Small intestine (tissue), 7 donors: ENCODE measurements around the gene ATF7IP. TPM values are rescaled to one million over a fixed set of nuclear protein-coding genes. Genes with fewer than 3 reads are reported as not detected.

Experiments used
- DNase-seq, 2 donors: peaks; one replicate each; pipeline versions ENCODE4 v3.0.0 to v3.0.0-alpha.2; 2013
- FAIRE-seq: peaks from 2 replicates; lab custom pipeline; 2012; peaks lifted over from hg19 to GRCh38; lab: Jason Lieb, UNC
- H3K27ac ChIP-seq, 3 donors: one replicate each; pipeline ENCODE4 v1.5.1; 2013; ENCODE audit warnings: low read length in 2 of 3, mild to moderate bottlenecking in 2 of 3, control low read depth in 1 of 3, inconsistent platforms in 1 of 3, low read depth in 1 of 3, moderate library complexity in 1 of 3
- H3K27me3 ChIP-seq, 3 donors: one replicate each; pipeline ENCODE4 v1.6.1; 2013; ENCODE audit warnings: low read length in 3 of 3, inconsistent platforms in 1 of 3; ENCODE audit not compliant: control insufficient read depth in 3 of 3, insufficient read depth in 3 of 3
- H3K36me3 ChIP-seq, 3 donors: one replicate each; pipeline ENCODE4 v1.6.1; 2013; ENCODE audit warnings: low read length in 3 of 3, inconsistent platforms in 1 of 3, low read depth in 1 of 3, mild to moderate bottlenecking in 1 of 3, moderate library complexity in 1 of 3; ENCODE audit not compliant: control insufficient read depth in 3 of 3, insufficient read depth in 2 of 3
- H3K4me1 ChIP-seq, 3 donors: one replicate each; pipeline ENCODE4 v1.6.1; 2013; ENCODE audit warnings: low read length in 2 of 3, inconsistent platforms in 1 of 3, low read depth in 1 of 3, mild to moderate bottlenecking in 1 of 3, moderate library complexity in 1 of 3; ENCODE audit not compliant: control insufficient read depth in 3 of 3, insufficient read depth in 2 of 3
- H3K4me3 ChIP-seq, 3 donors: one replicate each; pipeline ENCODE4 v1.5.1; 2013; ENCODE audit warnings: low read length in 3 of 3, control low read depth in 1 of 3, inconsistent platforms in 1 of 3, low read depth in 1 of 3, mild to moderate bottlenecking in 1 of 3, moderate library complexity in 1 of 3
- H3K9me3 ChIP-seq, 2 donors: one replicate each; pipeline ENCODE4 v1.6.1; 2013; ENCODE audit warnings: low read depth in 1 of 2, low read length in 1 of 2; ENCODE audit not compliant: control insufficient read depth in 2 of 2, insufficient read depth in 1 of 2
- WGBS, 3 donors: extraction: QIAGEN DNeasy Blood & Tissue Kit; methylation state at CpG; one replicate each; pipeline ENCODE4 v1.1.7; 2013; 5-methylcytosine and 5-hydroxymethylcytosine counted together
- polyA plus RNA-seq, 4 donors: library from polyadenylated mRNA; stranded (reverse) in 3 of 4; unstranded in 1 of 4; fragments of 200-250 nt in 3 of 4; fragments of 120-200 nt in 1 of 4; gene quantifications; one replicate each; pipeline versions ENCODE4 v1.2.1 to v1.2.3, GENCODE V29; 2013
- donor health status: healthy with polysubstance abuse.
- donor health status: control.
- donor health status: control.
- donor health status: Bipolar disorder and iron deficiency.
- donor health status: healthy.

The ATF7IP gene
- polyA plus RNA-seq, 4 donors = 3.5 to 34.5 (median 5.7) TPM

DNA sequence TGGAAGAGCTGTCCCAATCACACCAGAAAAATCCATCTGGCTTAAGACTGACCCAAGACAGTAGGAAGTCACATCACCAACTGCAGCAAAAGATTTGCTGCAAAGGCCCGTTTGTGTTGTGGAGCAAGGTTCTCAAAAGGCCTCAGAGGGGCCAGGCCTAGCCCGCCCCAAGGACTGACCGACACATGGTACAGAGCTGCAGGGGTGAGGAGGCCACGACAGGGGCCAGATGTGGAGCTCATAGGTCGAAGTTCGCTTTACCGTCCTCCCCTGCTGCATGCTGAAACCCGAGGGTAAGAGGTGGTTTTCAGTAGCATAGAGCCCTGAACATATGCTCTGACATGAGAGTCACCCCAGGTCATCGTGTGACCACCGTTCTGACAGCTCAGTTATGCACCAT, 166.7 kb downstream of the ATF7IP start:
- FAIRE-seq = no peak

DNA sequence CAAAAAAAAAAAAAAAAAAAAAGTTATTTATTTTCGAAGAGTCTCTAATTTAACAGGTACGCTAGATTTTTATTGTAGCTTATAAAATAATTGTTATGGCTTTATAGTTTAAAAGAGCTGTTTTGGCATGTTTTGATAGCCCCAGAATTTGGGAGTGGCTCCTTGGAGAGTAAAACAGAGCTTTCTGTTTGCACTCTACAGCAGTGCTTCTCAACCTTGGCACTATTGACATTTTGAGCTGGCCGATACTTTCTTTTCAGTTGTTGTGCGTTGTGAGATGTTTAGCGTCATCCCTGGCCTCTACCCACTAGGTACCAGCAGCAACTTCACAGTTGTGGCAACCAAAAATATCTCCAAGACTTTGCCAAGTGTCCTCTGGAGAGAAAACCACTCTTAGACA, 171.6 kb downstream of the ATF7IP start:
- Histone ChIP-seq H3K27ac (no peak overlapping the region), H3K36me3 (peaks cover 4 to 18% (median 6%) of the 10 kb centered on the region in 3 donors), H3K4me3 (no peak overlapping the region), H3K4me1 (peaks cover 0 to 2% (median 0%) of the 10 kb centered on the region in 3 donors), H3K27me3 (no peaks in the 10 kb centered on the region), H3K9me3 (no peaks in the 10 kb centered on the region)
- FAIRE-seq (no peak), DNase-seq (no peak)
- WGBS, 3 donors = 90 to 94% (median 93%) methylated on average over 5 of the region's 5 CpGs

More for the DNA sequence above, 166.7 kb downstream of the ATF7IP start:
- WGBS, 3 donors = 90 to 95% (median 92%) methylated on average over 10 of the region's 10 CpGs
- Histone ChIP-seq H3K27ac (no peak overlapping the region), H3K4me3 (no peak overlapping the region), H3K36me3 (peaks cover 4 to 16% (median 6%) of the 10 kb centered on the region in 3 donors), H3K4me1 (peaks cover 0 to under 1% (median 0%) of the 10 kb centered on the region in 3 donors), H3K9me3 (no peaks in the 10 kb centered on the region), H3K27me3 (no peaks in the 10 kb centered on the region)
- no peak for DNase-seq

DNA sequence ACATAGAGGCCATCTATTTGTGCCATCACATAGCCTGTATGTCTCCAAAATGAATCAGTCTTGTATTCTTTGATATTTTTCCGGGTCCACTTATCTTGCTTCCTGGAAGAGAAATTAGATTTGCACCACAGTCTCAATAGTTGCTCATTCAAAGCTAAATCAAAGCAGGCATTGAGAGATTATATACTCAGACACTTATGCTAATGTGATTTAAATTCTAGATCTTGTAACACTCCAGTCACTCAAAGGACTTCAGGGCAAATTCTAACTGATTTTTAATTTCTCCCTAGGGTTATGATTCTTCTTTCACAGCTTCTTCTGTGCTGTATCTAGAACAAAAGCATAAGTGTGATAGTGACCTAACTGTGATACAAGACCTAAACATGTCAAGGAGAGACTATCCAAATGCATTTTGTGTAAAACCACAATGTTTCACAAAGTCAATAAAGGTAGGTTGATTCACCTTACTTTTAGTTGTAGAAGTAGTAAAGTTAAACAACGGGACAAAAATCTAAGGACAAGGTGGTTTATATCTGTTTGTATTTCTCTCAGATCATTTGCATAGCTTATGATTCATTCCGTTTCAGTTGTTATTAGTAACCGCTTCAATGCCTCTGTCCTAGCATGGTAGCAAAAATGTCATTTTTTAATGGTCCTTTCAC, 175.4 kb downstream of the ATF7IP start:
- no peaks in the 10 kb centered on the region for H3K27me3 ChIP-seq
- peaks cover 0 to 4% (median 2%) of the 10 kb centered on the region in 3 donors for H3K4me1 ChIP-seq
- FAIRE-seq = no peak
- H3K27ac ChIP-seq = no peak overlapping the region
- 63 to 73% (median 70%) methylated on average over 4 of the region's 4 CpGs for WGBS, 3 donors
- peaks cover 0 to 2% of the 10 kb centered on the region in 2 donors for H3K9me3 ChIP-seq
- DNase-seq = no peak
- no peak overlapping the region for H3K4me3 ChIP-seq
- H3K36me3 ChIP-seq = peaks cover 2 to 6% (median 2%) of the 10 kb centered on the region in 3 donors

DNA sequence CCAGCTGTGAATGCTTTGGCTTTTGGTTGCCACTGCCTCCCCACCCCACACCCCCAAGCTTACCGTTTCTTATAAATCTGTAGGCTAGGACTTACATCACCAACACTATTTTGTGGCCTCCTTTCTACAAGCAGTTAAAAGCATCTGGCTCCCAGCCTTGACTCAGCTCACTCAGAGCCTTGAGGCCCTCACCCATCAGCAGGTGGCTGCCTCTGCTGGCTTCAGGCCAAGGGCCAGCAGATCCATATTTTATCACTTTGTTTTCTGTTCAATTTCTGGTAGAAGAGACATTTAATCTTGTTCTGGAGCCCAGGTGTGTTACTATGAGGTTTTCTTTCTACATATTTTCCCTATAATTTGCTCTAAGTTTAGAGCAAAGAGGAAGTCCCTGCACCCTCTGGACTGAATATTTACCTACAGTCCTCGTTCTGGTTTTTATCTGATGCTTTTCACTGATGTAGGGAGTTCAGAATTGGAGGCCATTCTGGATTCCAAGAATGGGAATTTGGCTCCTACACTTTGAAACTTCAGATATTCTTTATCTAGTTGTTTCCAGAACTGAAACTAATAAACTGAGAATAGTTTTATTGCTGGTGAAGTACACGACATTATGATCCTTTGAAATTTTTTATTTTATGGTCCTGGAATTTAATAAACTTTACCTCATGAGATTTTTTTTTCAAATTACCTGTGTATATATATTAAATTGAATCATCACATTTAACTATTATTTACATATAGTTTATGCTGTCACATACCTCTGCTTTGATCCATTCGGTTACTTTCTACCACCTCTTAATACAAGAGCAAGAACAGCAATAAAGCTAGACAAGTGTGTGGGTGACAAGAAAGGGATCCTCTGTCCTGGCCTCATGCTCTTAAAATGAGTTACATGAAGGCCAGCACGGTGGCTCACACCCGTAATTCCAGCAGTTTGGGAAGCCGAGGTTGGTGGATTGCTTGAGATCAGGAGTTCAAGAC, 180.0 kb downstream of the ATF7IP start:
- Histone ChIP-seq H3K27ac (peak overlapping the region; percentile 31 to 56 (median 32)), H3K27me3 (no peaks in the 10 kb centered on the region), H3K4me3 (no peak overlapping the region), H3K9me3 (peaks cover 0 to 2% of the 10 kb centered on the region in 2 donors), H3K4me1 (peaks cover 0 to 5% (median 2%) of the 10 kb centered on the region in 3 donors), H3K36me3 (no peaks in the 10 kb centered on the region)
- 24 to 60% (median 43%) methylated on average over 7 of the region's 7 CpGs for WGBS, 3 donors
- FAIRE-seq (peak; percentile 44), DNase-seq (peak; percentile 47 to 56)

DNA sequence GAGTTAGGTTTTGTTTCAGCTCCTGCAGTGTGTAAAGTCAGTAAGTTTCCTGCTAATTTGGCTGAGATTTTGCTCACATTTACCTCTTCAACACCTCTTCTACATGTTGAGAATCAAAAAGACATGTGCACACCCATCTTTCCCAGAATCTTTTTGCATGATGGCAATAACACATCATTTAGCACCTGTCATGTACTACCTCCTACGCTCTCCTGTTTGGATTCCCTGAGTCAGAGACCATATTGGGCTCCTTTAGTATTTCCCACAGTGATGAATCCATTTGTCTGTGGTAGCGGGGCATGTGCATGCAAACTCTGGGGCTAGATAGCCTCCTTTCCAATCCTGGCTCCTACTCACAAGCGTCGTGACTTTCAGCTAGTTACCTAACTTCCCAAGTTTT, 182.1 kb downstream of the ATF7IP start:
- Histone ChIP-seq H3K9me3 (peaks cover 0 to 2% of the 10 kb centered on the region in 2 donors), H3K27ac (no peak overlapping the region), H3K27me3 (no peaks in the 10 kb centered on the region), H3K4me3 (no peak overlapping the region), H3K36me3 (peaks cover 0 to 6% (median 0%) of the 10 kb centered on the region in 3 donors), H3K4me1 (peaks cover 0 to 5% (median 2%) of the 10 kb centered on the region in 3 donors)
- FAIRE-seq = no peak
- WGBS, 3 donors = 94 to 97% (median 96%) methylated on average over 4 of the region's 4 CpGs
- no peak for DNase-seq

DNA sequence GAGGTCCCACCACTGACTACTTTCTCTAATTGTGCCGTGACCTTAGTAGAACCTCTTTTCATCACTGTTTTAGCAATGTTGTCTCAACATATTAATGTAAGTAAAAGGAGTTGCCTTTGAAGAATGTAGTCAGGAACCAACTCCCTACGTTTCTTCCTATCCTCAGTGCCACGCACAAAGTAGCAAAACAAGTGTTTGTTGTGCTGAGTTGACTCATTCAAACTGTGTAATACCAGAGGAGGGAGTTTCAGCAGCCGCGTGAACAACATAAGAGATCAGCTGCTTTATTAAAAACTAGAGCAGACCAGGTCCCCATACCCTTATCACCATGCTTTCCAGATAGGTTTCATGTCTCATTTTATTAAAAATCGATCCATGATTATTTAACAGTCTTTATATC, 183.1 kb downstream of the ATF7IP start:
- Histone ChIP-seq H3K27me3 (no peaks in the 10 kb centered on the region), H3K27ac (no peak overlapping the region), H3K36me3 (peaks cover 0 to 12% (median 0%) of the 10 kb centered on the region in 3 donors), H3K4me3 (no peak overlapping the region), H3K4me1 (peaks cover 0 to 8% (median 4%) of the 10 kb centered on the region in 3 donors), H3K9me3 (peaks cover 0 to 2% of the 10 kb centered on the region in 2 donors)
- no peak for DNase-seq
- no peak for FAIRE-seq
- 89 to 92% (median 91%) methylated on average over 6 of the region's 6 CpGs for WGBS, 3 donors

Other genes with a start within 250 kb of the ATF7IP start
- 10 to 100 TPM in 2 of 4 donors, 1 to 10 TPM in 2; 7.8 to 44.9 (median 18.3) TPM for gene PLBD1, start 202.2 kb downstream of the ATF7IP start, polyA plus RNA-seq